Caco-2 (cell line): ENCODE data around the gene AOX1. TPM values are rescaled to one million over a fixed set of nuclear protein-coding genes. Genes with fewer than 3 reads are reported as not detected.

Experiments
- BruUV-seq: library from RNA; stranded (reverse); fragments of 400-500 nt; replicated peaks from 2 replicates; lab custom pipeline; 2021; lab: Mats Ljungman, UMichigan
- CTCF ChIA-PET: fragments of 300-600 bp; sonication (Branson Sonifier 250); formaldehyde crosslinking; loops from one replicate; lab custom pipeline; 2022; ENCODE audit warnings: antibody characterized with exemption; lab: Charles Lee
- POLR2A ChIA-PET: fragments of 300-600 bp; sonication (Branson Sonifier 250); formaldehyde crosslinking; loops from one replicate; lab custom pipeline; 2022; ENCODE audit warnings: antibody characterized with exemption; lab: Charles Lee
- DNase-seq, 2 experiments: peaks; one replicate each; pipeline versions ENCODE4 v3.0.0 to v3.0.0-alpha.2; 2020 to 2022
- H3K27me3 ChIP-seq: replicated peaks from 2 replicates; pipeline ENCODE4 v1.6.0; 2011; ENCODE audit warnings: low read length; ENCODE audit not compliant: control insufficient read depth, insufficient read depth
- H3K36me3 ChIP-seq: 2 replicates; pipeline ENCODE4 v1.5.1; 2011; ENCODE audit warnings: low read length; ENCODE audit not compliant: control insufficient read depth, insufficient read depth
- H3K4me1 ChIP-seq: fragments of 250-450 bp; sonication (Bioruptor Pico); 2 replicates; pipeline ENCODE4 v1.5.1; 2020; ENCODE audit warnings: mild to moderate bottlenecking
- H3K4me3 ChIP-seq: 2 replicates; pipeline ENCODE4 v1.5.1; 2011; ENCODE audit warnings: low read depth, mild to moderate bottlenecking, control low read depth, low read length
- H3K9me3 ChIP-seq: fragments of 250-450 bp; sonication (Bioruptor Pico); 2 replicates; pipeline ENCODE4 v1.5.1; 2020; ENCODE audit warnings: mild to moderate bottlenecking, moderate library complexity
- H3K27ac Mint-ChIP-seq: one replicate; pipeline ENCODE4 v1.8.0; 2022; ENCODE audit warnings: mixed read lengths; ENCODE audit not compliant: unreplicated experiment
- H3K27me3 Mint-ChIP-seq: one replicate; pipeline ENCODE4 v1.8.0; 2022; ENCODE audit warnings: mixed read lengths; ENCODE audit not compliant: insufficient read depth, unreplicated experiment
- H3K36me3 Mint-ChIP-seq: one replicate; pipeline ENCODE4 v1.8.0; 2022; ENCODE audit warnings: mild to moderate bottlenecking, mixed read lengths; ENCODE audit not compliant: insufficient read depth, unreplicated experiment
- H3K4me1 Mint-ChIP-seq: one replicate; pipeline ENCODE4 v1.8.0; 2022; ENCODE audit warnings: low read depth, mixed read lengths; ENCODE audit not compliant: unreplicated experiment
- H3K4me3 Mint-ChIP-seq: one replicate; pipeline ENCODE4 v1.8.0; 2022; ENCODE audit warnings: mild to moderate bottlenecking, moderate library complexity, mixed read lengths; ENCODE audit not compliant: unreplicated experiment
- H3K9me3 Mint-ChIP-seq: one replicate; pipeline ENCODE4 v1.8.0; 2022; ENCODE audit warnings: mixed read lengths; ENCODE audit not compliant: unreplicated experiment
- intact Hi-C: fragments of 100-400 bp; cut with micrococcal nuclease; formaldehyde crosslinking; loops from one replicate; pipeline ENCODE4 v1.10.0; 2022; ENCODE audit not compliant: unreplicated experiment
- total RNA-seq: library from RNA; stranded (reverse); gene quantifications from 2 replicates; pipeline ENCODE4 v1.2.3, GENCODE V29; 2022
- TF ChIP-seq, protein P1 (sequence below), 2 experiments: fragments of 200-600 bp in 1 of 2; IDR thresholded peaks; 1 replicate in 1 of 2; 2 replicates in 1 of 2; pipeline versions ENCODE4 v1.5.1 to v1.8.0; 2011 to 2022; ENCODE audit warnings: antibody characterized with exemption in 1 of 2, control low read depth in 1 of 2, inconsistent platforms in 1 of 2, low read depth in 1 of 2, low read length in 1 of 2, mild to moderate bottlenecking in 1 of 2, moderate library complexity in 1 of 2; ENCODE audit not compliant: insufficient read depth in 1 of 2, severe bottlenecking in 1 of 2, unreplicated experiment in 1 of 2

Gene AOX1
- total RNA-seq, 1 experiment from 2014 or later = 0.79 TPM

DNA sequence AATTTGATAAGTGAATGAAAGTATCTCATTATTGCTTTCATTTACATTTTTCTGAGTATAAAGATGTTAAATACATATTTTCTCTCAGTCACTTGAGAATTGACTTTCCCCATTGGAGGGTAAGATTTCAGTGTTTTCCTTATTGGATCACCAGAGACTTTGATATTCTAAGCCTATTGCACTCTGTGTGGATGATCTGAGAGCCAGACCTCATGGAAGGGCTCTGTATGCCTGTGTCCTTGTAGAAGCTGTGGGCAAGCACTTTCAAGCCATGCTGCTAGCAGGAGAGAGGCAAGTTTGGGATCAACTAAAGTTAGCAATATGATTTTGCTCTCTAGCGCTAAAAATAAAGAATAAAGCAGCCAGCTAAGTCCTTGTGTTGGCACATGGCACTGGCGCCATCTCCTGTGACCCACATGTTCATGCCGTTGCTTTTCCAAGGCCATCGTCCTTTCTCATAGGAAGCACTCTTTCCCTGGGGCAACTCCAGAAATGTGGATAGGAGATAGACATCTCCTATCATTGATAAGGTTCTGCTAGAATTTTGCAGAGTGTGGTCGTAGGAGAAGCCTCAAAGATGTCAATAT, 72.6 kb downstream of the AOX1 start:
- intact Hi-C loops = no loop called here
- POLR2A ChIA-PET = no interaction called here
- H3K36me3 Mint-ChIP-seq = no peaks in the 10 kb centered on the region
- CTCF ChIA-PET = interaction anchor here (0.5 kb wide), 1 partner anchor 174 kb away, joined by 4 read pairs; no protein-coding TSS in a partner anchor
- H3K9me3 Mint-ChIP-seq = no peaks in the 10 kb centered on the region
- no peak overlapping the region for H3K27ac Mint-ChIP-seq
- DNase-seq = peak in 1 of 2 experiments; percentile 4
- BruUV-seq = no TSS peak
- peaks cover 12% of the 10 kb centered on the region for H3K4me1 Mint-ChIP-seq
- H3K27me3 ChIP-seq = no peaks in the 10 kb centered on the region
- no peak overlapping the region for H3K4me3 ChIP-seq
- H3K4me3 Mint-ChIP-seq = no peak overlapping the region
- H3K36me3 ChIP-seq = no peaks in the 10 kb centered on the region
- H3K9me3 ChIP-seq = no peaks in the 10 kb centered on the region
- no peaks in the 10 kb centered on the region for H3K27me3 Mint-ChIP-seq
- H3K4me1 ChIP-seq = no peaks in the 10 kb centered on the region
- TF ChIP-seq, protein P1, sequence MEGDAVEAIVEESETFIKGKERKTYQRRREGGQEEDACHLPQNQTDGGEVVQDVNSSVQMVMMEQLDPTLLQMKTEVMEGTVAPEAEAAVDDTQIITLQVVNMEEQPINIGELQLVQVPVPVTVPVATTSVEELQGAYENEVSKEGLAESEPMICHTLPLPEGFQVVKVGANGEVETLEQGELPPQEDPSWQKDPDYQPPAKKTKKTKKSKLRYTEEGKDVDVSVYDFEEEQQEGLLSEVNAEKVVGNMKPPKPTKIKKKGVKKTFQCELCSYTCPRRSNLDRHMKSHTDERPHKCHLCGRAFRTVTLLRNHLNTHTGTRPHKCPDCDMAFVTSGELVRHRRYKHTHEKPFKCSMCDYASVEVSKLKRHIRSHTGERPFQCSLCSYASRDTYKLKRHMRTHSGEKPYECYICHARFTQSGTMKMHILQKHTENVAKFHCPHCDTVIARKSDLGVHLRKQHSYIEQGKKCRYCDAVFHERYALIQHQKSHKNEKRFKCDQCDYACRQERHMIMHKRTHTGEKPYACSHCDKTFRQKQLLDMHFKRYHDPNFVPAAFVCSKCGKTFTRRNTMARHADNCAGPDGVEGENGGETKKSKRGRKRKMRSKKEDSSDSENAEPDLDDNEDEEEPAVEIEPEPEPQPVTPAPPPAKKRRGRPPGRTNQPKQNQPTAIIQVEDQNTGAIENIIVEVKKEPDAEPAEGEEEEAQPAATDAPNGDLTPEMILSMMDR (IDR thresholded peaks at IDR 0.05; ENCODE audit: insufficient read depth in 1 of 2, low read depth in 1 of 2, low read length in 1 of 2, severe bottlenecking in 1 of 2, unreplicated experiment in 1 of 2) = peak in 1 of 2 experiments; percentile 3

DNA sequence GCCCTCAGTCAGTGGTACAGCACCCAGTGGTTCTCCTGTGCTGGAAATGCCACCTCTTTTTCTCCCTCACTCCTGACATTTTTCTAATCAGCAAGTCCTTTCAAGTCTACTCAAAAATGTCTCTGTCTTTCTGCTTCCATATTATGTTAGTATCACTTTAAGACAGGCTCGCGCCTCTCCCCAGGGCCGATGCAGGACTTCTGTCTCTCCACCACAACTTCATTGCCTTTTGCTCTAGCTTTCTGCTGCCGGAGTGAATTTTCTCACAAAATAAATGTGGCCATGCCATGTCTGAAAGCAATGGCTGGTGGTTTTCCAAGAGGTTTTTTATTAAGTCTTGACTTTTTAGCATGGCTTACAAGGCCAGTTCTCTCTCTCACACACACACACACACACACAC, 73.6 kb downstream of the AOX1 start:
- no peaks in the 10 kb centered on the region for H3K9me3 ChIP-seq
- no peaks in the 10 kb centered on the region for H3K4me1 ChIP-seq
- no peak for DNase-seq
- no TSS peak for BruUV-seq
- Mint-ChIP-seq H3K27ac (no peak overlapping the region), H3K4me3 (no peak overlapping the region), H3K27me3 (no peaks in the 10 kb centered on the region), H3K4me1 (peaks cover 16% of the 10 kb centered on the region), H3K9me3 (no peaks in the 10 kb centered on the region), H3K36me3 (no peaks in the 10 kb centered on the region)
- no peak overlapping the region for H3K4me3 ChIP-seq
- H3K36me3 ChIP-seq = no peaks in the 10 kb centered on the region
- ChIA-PET POLR2A (interaction anchor here (0.7 kb wide), 1 partner anchor 37 kb away, joined by 3 read pairs; no protein-coding TSS in a partner anchor), CTCF (no interaction called here)
- TF ChIP-seq, protein P1 (IDR thresholded peaks at IDR 0.05; ENCODE audit: insufficient read depth in 1 of 2, low read depth in 1 of 2, low read length in 1 of 2, severe bottlenecking in 1 of 2, unreplicated experiment in 1 of 2) = no peak
- intact Hi-C loops = no loop called here
- H3K27me3 ChIP-seq = no peaks in the 10 kb centered on the region

DNA sequence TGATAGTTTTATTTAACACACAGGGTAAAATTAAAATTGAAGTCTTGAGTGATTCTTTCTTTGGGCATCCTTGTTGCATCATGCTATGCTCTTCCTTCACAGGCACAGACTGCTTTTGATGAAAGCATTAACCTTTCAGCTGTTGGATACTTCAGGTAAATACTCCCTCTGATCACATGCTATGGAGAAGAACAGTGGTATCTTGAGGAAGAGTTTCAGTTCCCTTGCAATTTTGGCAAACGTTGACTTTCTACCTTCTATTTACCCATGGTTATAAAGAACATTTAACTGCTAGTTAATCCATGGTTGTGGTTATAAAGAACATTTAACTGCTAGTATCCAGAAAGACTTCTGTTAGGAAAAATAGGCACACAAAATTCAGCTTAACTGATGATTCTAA, 75.7 kb downstream of the AOX1 start:
- Histone ChIP-seq H3K9me3 (no peaks in the 10 kb centered on the region), H3K27me3 (no peaks in the 10 kb centered on the region), H3K36me3 (no peaks in the 10 kb centered on the region), H3K4me3 (no peak overlapping the region), H3K4me1 (peaks cover 18% of the 10 kb centered on the region)
- intact Hi-C loops = no loop called here
- H3K36me3 Mint-ChIP-seq = no peaks in the 10 kb centered on the region
- H3K9me3 Mint-ChIP-seq = no peaks in the 10 kb centered on the region
- CTCF ChIA-PET = no interaction called here
- H3K4me3 Mint-ChIP-seq = no peak overlapping the region
- H3K4me1 Mint-ChIP-seq = peaks cover 16% of the 10 kb centered on the region
- H3K27ac Mint-ChIP-seq = no peak overlapping the region
- no peak for DNase-seq
- POLR2A ChIA-PET = no interaction called here
- no TSS peak for BruUV-seq
- H3K27me3 Mint-ChIP-seq = no peaks in the 10 kb centered on the region
- TF ChIP-seq, protein P1 (IDR thresholded peaks at IDR 0.05; ENCODE audit: insufficient read depth in 1 of 2, low read depth in 1 of 2, low read length in 1 of 2, severe bottlenecking in 1 of 2, unreplicated experiment in 1 of 2) = no peak
